NCI-H146 (cell line): Measurements from ENCODE around the gene PDE6C.

ENCODE experiments used
- DNase-seq: peaks from one replicate; lab custom pipeline; 2025; lab: John Stamatoyannopoulos, UW

The PDE6C gene

GRCh38 chr10:93612311-93612710 lies at the start of gene PDE6C:
TSS of gene PDE6C (plus strand) at chr10:93612537. CDS start at chr10:93612726, 189 bp downstream.
- DNase-seq, result no peak

DNA sequence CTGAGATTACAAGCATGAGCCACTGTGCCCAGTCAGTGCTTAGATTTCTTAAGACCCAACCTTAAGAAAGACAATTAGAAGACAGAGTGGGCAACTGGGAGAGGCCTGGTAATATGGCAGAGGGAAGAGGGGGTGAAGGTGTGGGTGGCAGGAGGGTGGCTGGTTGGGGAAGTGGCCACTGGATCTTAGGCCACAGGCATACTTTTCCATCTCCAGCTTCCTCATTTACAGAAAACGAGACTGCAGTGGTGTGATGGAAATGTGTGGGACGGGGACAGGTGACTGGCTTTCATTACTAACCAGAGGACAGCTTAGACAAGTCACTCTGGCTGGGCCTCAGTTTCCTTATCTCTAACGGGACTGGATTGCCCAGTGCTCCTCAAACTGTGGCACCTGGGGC lies 46.9 kb upstream of the PDE6C start:
- DNase-seq, result no peak

DNA sequence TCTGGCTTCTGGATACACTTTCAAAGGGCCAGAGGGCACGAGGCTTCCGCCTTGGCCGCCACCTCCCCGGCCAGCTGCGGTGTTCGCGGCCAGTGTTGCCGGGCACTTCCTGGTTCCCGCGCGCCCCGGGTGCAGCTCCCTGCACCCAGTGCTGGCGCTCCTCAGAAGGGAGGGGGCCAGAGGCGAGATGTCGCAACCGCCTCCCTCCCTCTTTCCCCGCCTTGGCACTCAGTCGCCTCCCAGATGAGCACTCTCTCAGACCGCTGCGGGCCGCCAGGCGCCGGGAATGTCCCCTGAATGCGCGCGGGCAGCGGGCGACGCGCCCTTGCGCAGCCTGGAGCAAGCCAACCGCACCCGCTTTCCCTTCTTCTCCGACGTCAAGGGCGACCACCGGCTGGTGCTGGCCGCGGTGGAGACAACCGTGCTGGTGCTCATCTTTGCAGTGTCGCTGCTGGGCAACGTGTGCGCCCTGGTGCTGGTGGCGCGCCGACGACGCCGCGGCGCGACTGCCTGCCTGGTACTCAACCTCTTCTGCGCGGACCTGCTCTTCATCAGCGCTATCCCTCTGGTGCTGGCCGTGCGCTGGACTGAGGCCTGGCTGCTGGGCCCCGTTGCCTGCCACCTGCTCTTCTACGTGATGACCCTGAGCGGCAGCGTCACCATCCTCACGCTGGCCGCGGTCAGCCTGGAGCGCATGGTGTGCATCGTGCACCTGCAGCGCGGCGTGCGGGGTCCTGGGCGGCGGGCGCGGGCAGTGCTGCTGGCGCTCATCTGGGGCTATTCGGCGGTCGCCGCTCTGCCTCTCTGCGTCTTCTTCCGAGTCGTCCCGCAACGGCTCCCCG lies 45.7 kb upstream of the PDE6C start, which contains the start of gene FFAR4:
TSS of gene FFAR4 (plus strand) at position 231 of the 842 bp plus-strand sequence. CDS start at position 287, 56 bp downstream.
- DNase-seq, result peak; percentile 87

DNA sequence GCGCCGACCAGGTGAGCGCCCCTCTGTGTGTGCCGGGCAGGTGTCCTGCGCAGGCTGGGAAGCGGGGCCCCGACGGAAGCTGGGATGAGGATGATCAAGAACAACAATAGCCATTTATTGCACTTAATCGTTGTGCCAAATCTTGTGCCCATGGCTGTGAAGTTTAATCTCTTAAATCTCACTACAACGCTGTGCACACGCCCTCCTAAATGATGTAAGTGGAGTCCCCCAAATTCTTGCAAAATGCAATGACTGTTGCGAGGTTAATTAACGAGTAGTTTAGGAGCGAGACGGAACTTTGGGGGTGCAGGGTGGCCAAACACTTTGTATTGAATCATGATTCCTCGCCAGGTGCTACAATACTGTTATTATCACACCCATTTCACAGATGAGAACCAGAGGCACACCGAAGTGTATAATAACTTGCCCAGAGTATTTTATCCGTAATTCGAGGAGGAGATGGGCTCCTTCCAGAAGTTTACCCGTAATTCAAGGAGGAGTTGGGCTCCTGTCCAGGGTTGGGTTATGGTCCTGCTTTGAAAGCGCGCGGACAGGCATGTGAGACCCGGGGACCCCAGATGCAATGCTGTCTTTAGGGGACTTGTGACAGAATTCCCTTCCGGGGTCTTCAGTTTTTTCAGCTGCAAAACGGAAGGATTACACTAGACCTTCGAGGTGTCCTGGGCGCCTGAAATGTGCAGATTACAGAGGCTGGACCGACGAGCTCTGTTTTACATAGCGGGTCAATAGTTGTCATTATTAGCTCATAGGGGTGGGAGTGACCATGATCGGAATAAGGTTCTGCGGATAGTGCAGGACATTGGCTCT lies 44.8 kb upstream of the PDE6C start:
- DNase-seq, result no peak

DNA sequence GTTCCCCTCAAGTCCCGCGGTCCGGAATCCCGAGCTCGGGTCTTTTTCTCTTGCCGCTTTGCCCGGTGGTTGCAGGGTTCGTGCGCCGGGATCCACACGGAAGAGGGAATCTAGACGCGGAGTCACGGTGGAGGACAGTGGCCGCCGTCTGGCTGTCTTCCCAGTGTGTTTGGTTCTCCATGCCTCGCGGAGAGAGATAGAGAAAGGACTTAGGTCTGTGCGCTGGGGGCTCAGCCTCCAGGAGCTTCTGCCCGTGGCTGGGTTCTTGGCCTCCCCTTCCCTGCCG lies 44.3 kb upstream of the PDE6C start:
- DNase-seq, result no peak

GRCh38 chr10:93570383-93570782 lies 42.0 kb upstream of the PDE6C start:
- DNase-seq, result no peak

DNA sequence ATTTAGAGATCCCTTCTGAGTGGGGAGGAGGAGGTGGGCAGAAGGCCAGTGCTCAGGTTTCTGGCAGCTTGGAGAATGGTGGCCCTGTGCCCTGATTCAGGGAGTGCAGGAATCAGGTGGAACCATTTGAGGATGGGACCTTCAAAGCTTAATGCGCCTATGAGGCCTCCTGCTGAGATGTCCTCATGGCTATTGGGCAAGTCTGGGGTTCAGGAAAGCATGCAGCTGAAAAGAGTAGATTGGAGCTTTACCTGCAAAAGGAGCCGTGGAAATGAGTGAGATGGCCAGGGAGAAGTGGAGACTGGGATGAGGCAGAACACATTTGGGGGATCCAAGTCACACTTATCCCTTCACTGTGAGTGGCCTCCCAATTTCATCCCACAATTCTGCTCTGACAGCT lies 39.7 kb upstream of the PDE6C start:
- DNase-seq, result no peak

GRCh38 chr10:93573051-93573909 lies 39.1 kb upstream of the PDE6C start:
- no peak for DNase-seq

GRCh38 chr10:93573924-93574323 lies 38.4 kb upstream of the PDE6C start:
- no peak for DNase-seq

DNA sequence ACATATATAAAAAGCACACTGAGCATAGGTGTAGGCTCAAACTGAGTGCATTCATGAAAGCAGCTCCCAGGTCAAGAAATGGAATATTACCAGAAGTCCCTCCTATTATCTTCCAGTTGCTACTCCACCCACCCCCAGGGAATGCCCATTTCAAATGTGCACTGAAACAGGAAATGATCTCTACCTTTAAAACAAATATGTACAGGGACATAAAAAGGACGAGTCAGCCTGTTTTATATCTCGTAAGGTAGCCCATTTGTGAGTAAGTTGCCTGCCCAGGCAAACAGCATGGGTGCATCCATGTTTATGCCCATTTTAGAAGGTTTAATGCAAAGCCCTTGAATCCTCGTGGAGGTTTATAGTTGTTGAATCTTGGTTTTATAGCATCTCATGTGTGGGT lies 35.4 kb upstream of the PDE6C start:
- DNase-seq, result no peak

GRCh38 chr10:93577565-93577964 lies 34.8 kb upstream of the PDE6C start:
- DNase-seq, result no peak

- no peak for DNase-seq
These were observed 33.2 kb upstream of the PDE6C start for GRCh38 chr10:93579089-93579488.

GRCh38 chr10:93579985-93580711 lies 32.2 kb upstream of the PDE6C start:
- DNase-seq, result no peak

DNA sequence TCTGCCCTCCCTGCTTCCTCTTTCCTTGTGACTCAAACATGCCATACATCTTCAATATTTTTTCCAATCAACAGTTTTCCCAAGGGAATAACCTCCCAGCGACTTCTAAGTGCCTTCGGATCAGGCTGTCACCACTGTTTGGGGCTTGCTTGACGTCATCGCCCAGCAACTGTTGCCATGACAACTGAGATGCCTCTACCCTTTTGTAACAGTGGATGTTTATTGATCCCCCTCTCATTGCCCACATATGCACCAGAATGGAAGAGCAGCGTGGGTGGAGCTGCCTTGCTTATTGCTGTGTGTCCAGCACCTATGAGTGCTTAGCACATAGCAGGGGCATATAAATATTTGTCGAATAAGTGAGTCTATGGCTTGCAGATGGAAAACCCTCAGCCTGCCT lies 31.5 kb upstream of the PDE6C start:
- peak; percentile 40 for DNase-seq

DNA sequence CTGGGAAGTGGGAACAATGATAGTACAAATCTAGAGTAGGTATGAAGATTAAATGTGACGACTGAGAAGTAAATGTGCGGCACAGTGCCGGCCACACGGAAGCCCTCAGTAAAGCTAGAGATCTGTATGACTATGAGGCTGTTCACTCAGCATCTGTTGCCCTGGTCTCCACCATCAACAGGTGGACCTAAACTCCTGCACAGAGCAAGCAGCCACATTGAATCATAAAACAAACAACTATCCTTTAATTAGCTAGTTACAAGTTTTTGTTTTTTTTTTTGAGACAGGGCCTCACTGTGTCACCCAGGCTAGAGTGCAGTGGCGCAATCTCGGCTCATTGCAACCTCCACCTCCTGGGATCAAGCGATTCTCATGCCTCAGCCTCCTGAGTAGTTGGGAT lies 27.9 kb upstream of the PDE6C start:
- DNase-seq, result no peak

- DNase-seq, result no peak
These were observed 22.4 kb upstream of the PDE6C start for GRCh38 chr10:93589648-93590562.

DNA sequence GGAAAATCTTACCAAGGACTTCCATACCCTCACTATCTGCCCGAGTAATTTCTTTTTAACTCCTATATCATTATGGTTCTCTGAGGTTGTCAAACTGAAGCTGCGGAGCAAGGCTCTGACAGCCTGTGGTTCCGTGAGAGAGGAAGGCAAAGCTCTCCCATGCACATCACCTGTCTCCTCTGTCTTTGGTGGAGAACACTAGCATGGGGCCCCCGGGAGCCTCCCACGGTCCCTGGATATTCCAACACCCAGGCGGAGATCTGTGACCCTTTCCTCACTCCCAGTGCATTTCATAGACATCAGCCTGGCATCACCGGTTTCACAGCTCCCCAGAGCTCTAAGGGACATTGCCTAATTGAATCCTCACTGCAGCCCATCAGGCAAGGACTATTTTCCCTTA lies 21.7 kb upstream of the PDE6C start:
- no peak for DNase-seq

GRCh38 chr10:93591065-93591808 lies 21.1 kb upstream of the PDE6C start:
- DNase-seq, result no peak

- DNase-seq, result no peak
These were observed 19.1 kb upstream of the PDE6C start for GRCh38 chr10:93593254-93593653.

- no peak for DNase-seq
These were observed 18.6 kb upstream of the PDE6C start for GRCh38 chr10:93593749-93594148.
